ENCODE results near the gene RPRML. TPM values are rescaled to one million over a fixed set of nuclear protein-coding genes. Genes with fewer than 3 reads are reported as not detected.

Gene RPRML
- total RNA-seq, 3 donors from 2014 or later, result 0.26 to 0.44 TPM; not detected in 1

GRCh38 chr17:46951706-46952105 is 27.3 kb downstream of the RPRML start:
- no peak for TF ChIP-seq CTCF (IDR thresholded peaks at IDR 0.05)
- intact Hi-C loops (cut with DNase I, micrococcal nuclease), result no loop called here
- DNase-seq, result no peak
- no peak for ATAC-seq
- no peaks in the 10 kb centered on the region for H3K36me3 ChIP-seq (ENCODE audit: low read depth)
- H3K4me3 ChIP-seq, result no peak overlapping the region
- no peaks in the 10 kb centered on the region for H3K4me1 ChIP-seq (ENCODE audit: low read depth)
- no peaks in the 10 kb centered on the region for H3K9me3 ChIP-seq

- ATAC-seq, result no peak
- no peak overlapping the region for H3K4me3 ChIP-seq
- H3K36me3 ChIP-seq (ENCODE audit: low read depth), result no peaks in the 10 kb centered on the region
- DNase-seq, result no peak
- TF ChIP-seq CTCF (IDR thresholded peaks at IDR 0.05), result no peak
- H3K4me1 ChIP-seq (ENCODE audit: low read depth), result no peaks in the 10 kb centered on the region
- H3K9me3 ChIP-seq, result no peaks in the 10 kb centered on the region
- intact Hi-C loops (cut with DNase I, micrococcal nuclease), result no loop called here
These were observed 27.9 kb downstream of the RPRML start for GRCh38 chr17:46950997-46951621.

DNA sequence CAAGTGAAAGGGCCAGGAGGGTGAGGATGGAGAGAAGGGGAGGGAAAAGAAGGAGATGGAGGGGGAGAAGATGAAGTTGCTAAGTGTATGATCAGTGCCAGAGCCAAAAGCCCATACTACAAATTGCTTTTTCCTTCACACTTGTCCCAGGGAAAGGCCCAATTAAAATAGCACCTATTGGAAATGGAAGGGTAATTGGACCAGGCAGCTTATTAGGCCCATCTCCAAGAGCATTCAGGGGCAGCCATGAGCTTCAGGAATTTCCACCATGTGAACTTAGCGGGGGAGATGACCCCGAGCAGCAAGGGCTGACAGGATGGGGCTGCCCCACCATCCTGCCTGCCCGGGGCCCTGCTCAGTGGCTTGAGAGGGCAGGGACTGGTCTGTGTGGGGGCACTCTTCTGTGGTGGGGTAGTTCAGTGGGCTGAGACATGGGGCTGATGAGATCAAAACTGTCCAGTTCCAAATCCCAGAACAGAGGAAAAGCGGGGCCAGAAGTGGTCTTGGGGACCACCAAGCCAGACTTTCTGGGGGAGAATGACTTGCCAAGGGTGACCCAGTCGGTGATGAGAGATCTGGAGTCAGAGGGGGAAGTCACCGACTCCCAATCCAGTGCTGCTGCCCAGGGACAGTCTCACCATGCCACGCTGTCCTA is 28.6 kb downstream of the RPRML start:
- no peak for ATAC-seq
- Histone ChIP-seq H3K36me3 (ENCODE audit: low read depth) (no peaks in the 10 kb centered on the region), H3K4me1 (ENCODE audit: low read depth) (no peaks in the 10 kb centered on the region), H3K9me3 (no peaks in the 10 kb centered on the region), H3K4me3 (no peak overlapping the region)
- no peak for DNase-seq
- intact Hi-C loops (cut with DNase I, micrococcal nuclease), result no loop called here
- TF ChIP-seq CTCF (IDR thresholded peaks at IDR 0.05), result no peak

DNA sequence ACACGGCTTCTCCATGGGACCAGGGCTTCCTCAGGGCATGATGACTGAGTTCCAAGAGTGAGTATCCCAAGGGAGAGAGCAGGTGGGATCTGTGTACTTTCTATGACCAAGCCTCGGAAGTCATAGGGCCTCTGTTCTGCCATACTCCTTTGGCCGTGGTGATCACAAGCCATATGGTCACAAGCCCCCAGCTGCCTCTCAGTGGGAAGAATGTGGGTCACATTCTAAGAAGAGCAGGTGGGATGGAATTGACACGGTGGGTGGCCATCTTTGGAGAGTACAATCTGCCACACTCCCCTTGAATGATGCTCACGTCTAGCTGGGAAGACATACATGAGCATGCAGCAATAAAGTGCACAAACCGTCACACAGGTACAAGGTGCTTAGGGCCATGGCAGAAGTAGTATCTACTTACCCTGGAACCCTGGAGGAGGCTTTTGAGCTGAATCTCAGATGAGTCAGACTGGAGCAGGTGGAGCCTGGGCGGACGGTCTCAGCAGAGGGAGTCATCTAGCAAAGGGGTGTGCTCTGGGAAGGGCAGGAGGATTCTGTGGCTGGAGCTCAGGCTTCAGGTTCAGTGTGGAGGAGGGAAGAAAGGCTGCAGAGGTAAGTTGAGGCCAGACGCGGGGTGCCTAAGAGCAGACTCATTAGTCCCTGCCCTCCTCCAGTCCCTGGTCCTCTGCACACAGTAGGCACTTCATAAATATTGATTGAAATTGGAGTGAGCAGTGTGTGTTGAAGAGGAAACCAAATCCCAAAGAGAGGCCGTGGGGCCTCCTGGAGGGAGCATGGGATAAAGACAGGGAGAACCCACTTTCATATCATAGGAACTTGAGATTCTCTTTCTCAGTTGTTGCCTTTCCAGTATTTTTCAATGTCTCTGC is 29.5 kb downstream of the RPRML start:
- intact Hi-C loops (cut with DNase I, micrococcal nuclease), result no loop called here
- TF ChIP-seq CTCF (IDR thresholded peaks at IDR 0.05), result no peak
- ATAC-seq (no peak), DNase-seq (no peak)
- no peak overlapping the region for H3K4me3 ChIP-seq
- H3K9me3 ChIP-seq, result no peaks in the 10 kb centered on the region
- H3K36me3 ChIP-seq (ENCODE audit: low read depth), result no peaks in the 10 kb centered on the region
- H3K4me1 ChIP-seq (ENCODE audit: low read depth), result no peaks in the 10 kb centered on the region

DNA sequence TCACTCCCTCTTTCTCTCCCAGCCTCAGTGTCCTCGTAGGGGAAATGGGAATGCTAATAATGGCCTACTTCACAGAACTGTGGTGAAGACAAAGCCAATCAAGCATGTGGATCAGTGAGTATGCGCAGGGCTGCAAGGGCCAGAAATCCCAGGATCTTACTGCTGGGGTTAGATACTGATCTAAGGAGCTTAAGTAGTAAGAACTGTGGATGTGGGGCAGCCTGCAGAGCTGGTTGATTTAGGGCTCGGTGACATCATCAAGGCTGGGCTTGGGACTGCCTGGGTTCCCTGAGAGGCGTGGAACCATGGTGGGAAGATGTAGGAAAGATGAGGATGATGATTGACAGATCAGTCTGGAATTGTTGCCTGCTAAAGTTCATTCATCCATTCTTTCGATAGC is 30.5 kb downstream of the RPRML start:
- H3K4me1 ChIP-seq (ENCODE audit: low read depth), result no peaks in the 10 kb centered on the region
- DNase-seq (no peak), ATAC-seq (no peak)
- H3K9me3 ChIP-seq, result no peaks in the 10 kb centered on the region
- no peaks in the 10 kb centered on the region for H3K36me3 ChIP-seq (ENCODE audit: low read depth)
- TF ChIP-seq CTCF (IDR thresholded peaks at IDR 0.05), result no peak
- no peak overlapping the region for H3K4me3 ChIP-seq
- intact Hi-C loops (cut with DNase I, micrococcal nuclease), result no loop called here
